ENCODE data around the gene CDC27. TPM values are rescaled to one million over a fixed set of nuclear protein-coding genes. Genes with fewer than 3 reads are reported as not detected.
"Not testable (repeated sequence)": the region's sequence is repeated elsewhere in the genome, so short reads cannot be mapped to it uniquely, and the experiment has no call there.

The CDC27 gene
- total RNA-seq, 1 experiment from 2014 or later, result 83.3 TPM

DNA sequence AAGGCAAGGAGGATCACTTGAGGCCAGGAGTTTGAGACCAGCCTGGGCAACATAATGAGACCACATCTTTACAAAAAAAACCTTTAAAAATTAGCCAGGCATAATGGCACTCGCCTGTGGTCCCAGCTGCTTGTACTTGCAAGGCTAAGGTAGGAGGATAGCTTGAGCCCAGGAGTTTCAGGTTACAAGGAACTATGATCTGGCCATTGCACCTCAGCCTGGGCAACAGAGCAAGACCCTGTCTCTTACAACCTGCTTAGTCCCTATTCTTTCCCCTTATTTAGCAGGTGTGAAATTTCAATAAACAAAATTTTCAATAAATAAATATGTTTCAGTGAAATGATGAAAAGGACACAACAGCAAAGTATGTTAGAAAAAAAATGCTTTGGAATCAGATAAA is 114.7 kb downstream of the CDC27 start:
- H3K27ac Mint-ChIP-seq; POLR2A ChIA-PET; DNase-seq (ENCODE audit: low spot score); H3K4me3 Mint-ChIP-seq; H3K36me3 Mint-ChIP-seq; ATAC-seq; H3K9me3 Mint-ChIP-seq; H3K4me1 Mint-ChIP-seq; CTCF ChIA-PET; H3K27me3 Mint-ChIP-seq (ENCODE audit: low read depth): not testable (repeated sequence)
- TF ChIP-seq ZNF121 (CRISPR knock-in tag; IDR thresholded peaks at IDR 0.05), result peak; percentile 78

DNA sequence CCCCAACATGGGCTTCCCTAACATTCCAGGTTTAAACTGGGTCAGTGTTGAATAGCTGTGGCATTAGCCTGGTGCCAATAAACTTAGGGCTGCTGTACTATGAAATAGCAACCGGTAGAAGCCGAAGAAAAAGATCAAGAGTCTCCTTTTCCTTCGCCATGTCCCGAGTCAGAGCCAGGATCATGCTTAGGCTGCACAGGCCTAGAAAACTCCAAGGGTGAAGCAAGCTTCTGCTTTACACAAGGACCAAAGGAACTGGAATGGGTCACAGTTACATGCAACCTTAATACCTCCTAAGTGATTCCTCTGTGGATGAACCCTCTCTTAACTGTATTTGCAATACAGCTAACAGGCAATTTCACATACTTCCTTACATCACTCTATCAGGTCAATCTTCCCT is 115.5 kb downstream of the CDC27 start:
- DNase-seq (ENCODE audit: low spot score); H3K27me3 Mint-ChIP-seq (ENCODE audit: low read depth); H3K4me3 Mint-ChIP-seq; POLR2A ChIA-PET; H3K4me1 Mint-ChIP-seq; H3K36me3 Mint-ChIP-seq; H3K27ac Mint-ChIP-seq; ATAC-seq; CTCF ChIA-PET; H3K9me3 Mint-ChIP-seq: not testable (repeated sequence)

DNA sequence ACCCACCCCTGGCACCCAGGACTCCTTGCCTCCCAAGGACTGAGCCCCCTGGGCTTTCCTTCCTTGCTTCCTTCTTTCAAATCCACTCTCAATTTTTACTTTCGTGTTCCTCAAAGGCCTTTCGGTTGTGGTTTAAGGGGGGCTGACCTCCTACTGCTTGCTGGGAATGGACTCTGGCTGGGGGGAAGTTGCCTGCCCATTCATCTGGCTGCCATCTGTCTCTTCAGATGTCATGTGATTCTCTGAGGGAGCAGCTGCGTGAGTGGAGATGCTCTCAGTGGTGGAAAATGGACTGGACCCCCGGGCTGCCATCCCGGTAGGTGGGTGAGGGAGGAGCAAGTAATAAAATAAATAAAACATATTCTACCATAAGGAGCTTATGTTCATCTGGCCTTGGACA is 116.2 kb downstream of the CDC27 start:
- ATAC-seq (no peak), DNase-seq (ENCODE audit: low spot score) (no peak)
- no peaks in the 10 kb centered on the region for H3K27me3 Mint-ChIP-seq (ENCODE audit: low read depth)
- no peak overlapping the region for H3K27ac Mint-ChIP-seq
- ChIA-PET POLR2A (no interaction called here), CTCF (no interaction called here)
- H3K4me1 Mint-ChIP-seq, result peaks cover 11% of the 10 kb centered on the region
- no peaks in the 10 kb centered on the region for H3K9me3 Mint-ChIP-seq
- H3K4me3 Mint-ChIP-seq, result no peak overlapping the region
- H3K36me3 Mint-ChIP-seq, result peaks cover 3% of the 10 kb centered on the region
- TF ChIP-seq, protein P1, sequence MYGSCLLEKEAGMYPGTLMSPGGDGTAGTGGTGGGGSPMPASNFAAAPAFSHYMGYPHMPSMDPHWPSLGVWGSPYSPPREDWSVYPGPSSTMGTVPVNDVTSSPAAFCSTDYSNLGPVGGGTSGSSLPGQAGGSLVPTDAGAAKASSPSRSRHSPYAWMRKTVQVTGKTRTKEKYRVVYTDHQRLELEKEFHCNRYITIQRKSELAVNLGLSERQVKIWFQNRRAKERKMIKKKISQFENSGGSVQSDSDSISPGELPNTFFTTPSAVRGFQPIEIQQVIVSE (CRISPR knock-in tag; IDR thresholded peaks at IDR 0.05; ENCODE audit: borderline replicate concordance), result no peak
- TF ChIP-seq ZNF263 (CRISPR knock-in tag; IDR thresholded peaks at IDR 0.05; ENCODE audit: low read depth) (no peak), NFE2L1 (CRISPR knock-in tag; IDR thresholded peaks at IDR 0.05) (no peak), ZNF671 (CRISPR knock-in tag; IDR thresholded peaks at IDR 0.05) (no peak), TP53 (CRISPR knock-in tag; IDR thresholded peaks at IDR 0.05) (no peak), ZNF219 (CRISPR knock-in tag; IDR thresholded peaks at IDR 0.05; ENCODE audit: borderline replicate concordance) (no peak), TCF7 (CRISPR knock-in tag; IDR thresholded peaks at IDR 0.05; ENCODE audit: low read depth) (no peak), HMGA2 (CRISPR knock-in tag; IDR thresholded peaks at IDR 0.05) (no peak), EMX1 (CRISPR knock-in tag; IDR thresholded peaks at IDR 0.05) (no peak), TEAD4 (CRISPR knock-in tag; IDR thresholded peaks at IDR 0.05) (no peak)
- TF ChIP-seq, protein P2, sequence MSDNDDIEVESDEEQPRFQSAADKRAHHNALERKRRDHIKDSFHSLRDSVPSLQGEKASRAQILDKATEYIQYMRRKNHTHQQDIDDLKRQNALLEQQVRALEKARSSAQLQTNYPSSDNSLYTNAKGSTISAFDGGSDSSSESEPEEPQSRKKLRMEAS (CRISPR knock-in tag; IDR thresholded peaks at IDR 0.05), result no peak
- TF ChIP-seq, protein P3, sequence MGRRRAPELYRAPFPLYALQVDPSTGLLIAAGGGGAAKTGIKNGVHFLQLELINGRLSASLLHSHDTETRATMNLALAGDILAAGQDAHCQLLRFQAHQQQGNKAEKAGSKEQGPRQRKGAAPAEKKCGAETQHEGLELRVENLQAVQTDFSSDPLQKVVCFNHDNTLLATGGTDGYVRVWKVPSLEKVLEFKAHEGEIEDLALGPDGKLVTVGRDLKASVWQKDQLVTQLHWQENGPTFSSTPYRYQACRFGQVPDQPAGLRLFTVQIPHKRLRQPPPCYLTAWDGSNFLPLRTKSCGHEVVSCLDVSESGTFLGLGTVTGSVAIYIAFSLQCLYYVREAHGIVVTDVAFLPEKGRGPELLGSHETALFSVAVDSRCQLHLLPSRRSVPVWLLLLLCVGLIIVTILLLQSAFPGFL (CRISPR knock-in tag; IDR thresholded peaks at IDR 0.05; ENCODE audit: borderline replicate concordance), result no peak
- TF ChIP-seq, protein P4, sequence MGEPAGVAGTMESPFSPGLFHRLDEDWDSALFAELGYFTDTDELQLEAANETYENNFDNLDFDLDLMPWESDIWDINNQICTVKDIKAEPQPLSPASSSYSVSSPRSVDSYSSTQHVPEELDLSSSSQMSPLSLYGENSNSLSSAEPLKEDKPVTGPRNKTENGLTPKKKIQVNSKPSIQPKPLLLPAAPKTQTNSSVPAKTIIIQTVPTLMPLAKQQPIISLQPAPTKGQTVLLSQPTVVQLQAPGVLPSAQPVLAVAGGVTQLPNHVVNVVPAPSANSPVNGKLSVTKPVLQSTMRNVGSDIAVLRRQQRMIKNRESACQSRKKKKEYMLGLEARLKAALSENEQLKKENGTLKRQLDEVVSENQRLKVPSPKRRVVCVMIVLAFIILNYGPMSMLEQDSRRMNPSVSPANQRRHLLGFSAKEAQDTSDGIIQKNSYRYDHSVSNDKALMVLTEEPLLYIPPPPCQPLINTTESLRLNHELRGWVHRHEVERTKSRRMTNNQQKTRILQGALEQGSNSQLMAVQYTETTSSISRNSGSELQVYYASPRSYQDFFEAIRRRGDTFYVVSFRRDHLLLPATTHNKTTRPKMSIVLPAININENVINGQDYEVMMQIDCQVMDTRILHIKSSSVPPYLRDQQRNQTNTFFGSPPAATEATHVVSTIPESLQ (CRISPR knock-in tag; IDR thresholded peaks at IDR 0.05), result no peak
- TF ChIP-seq, protein P5, sequence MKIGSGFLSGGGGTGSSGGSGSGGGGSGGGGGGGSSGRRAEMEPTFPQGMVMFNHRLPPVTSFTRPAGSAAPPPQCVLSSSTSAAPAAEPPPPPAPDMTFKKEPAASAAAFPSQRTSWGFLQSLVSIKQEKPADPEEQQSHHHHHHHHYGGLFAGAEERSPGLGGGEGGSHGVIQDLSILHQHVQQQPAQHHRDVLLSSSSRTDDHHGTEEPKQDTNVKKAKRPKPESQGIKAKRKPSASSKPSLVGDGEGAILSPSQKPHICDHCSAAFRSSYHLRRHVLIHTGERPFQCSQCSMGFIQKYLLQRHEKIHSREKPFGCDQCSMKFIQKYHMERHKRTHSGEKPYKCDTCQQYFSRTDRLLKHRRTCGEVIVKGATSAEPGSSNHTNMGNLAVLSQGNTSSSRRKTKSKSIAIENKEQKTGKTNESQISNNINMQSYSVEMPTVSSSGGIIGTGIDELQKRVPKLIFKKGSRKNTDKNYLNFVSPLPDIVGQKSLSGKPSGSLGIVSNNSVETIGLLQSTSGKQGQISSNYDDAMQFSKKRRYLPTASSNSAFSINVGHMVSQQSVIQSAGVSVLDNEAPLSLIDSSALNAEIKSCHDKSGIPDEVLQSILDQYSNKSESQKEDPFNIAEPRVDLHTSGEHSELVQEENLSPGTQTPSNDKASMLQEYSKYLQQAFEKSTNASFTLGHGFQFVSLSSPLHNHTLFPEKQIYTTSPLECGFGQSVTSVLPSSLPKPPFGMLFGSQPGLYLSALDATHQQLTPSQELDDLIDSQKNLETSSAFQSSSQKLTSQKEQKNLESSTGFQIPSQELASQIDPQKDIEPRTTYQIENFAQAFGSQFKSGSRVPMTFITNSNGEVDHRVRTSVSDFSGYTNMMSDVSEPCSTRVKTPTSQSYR (CRISPR knock-in tag; IDR thresholded peaks at IDR 0.05), result no peak
- TF ChIP-seq, protein P6, sequence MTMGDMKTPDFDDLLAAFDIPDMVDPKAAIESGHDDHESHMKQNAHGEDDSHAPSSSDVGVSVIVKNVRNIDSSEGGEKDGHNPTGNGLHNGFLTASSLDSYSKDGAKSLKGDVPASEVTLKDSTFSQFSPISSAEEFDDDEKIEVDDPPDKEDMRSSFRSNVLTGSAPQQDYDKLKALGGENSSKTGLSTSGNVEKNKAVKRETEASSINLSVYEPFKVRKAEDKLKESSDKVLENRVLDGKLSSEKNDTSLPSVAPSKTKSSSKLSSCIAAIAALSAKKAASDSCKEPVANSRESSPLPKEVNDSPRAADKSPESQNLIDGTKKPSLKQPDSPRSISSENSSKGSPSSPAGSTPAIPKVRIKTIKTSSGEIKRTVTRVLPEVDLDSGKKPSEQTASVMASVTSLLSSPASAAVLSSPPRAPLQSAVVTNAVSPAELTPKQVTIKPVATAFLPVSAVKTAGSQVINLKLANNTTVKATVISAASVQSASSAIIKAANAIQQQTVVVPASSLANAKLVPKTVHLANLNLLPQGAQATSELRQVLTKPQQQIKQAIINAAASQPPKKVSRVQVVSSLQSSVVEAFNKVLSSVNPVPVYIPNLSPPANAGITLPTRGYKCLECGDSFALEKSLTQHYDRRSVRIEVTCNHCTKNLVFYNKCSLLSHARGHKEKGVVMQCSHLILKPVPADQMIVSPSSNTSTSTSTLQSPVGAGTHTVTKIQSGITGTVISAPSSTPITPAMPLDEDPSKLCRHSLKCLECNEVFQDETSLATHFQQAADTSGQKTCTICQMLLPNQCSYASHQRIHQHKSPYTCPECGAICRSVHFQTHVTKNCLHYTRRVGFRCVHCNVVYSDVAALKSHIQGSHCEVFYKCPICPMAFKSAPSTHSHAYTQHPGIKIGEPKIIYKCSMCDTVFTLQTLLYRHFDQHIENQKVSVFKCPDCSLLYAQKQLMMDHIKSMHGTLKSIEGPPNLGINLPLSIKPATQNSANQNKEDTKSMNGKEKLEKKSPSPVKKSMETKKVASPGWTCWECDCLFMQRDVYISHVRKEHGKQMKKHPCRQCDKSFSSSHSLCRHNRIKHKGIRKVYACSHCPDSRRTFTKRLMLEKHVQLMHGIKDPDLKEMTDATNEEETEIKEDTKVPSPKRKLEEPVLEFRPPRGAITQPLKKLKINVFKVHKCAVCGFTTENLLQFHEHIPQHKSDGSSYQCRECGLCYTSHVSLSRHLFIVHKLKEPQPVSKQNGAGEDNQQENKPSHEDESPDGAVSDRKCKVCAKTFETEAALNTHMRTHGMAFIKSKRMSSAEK (CRISPR knock-in tag; IDR thresholded peaks at IDR 0.05; ENCODE audit: borderline replicate concordance), result no peak
- TF ChIP-seq, protein P7, sequence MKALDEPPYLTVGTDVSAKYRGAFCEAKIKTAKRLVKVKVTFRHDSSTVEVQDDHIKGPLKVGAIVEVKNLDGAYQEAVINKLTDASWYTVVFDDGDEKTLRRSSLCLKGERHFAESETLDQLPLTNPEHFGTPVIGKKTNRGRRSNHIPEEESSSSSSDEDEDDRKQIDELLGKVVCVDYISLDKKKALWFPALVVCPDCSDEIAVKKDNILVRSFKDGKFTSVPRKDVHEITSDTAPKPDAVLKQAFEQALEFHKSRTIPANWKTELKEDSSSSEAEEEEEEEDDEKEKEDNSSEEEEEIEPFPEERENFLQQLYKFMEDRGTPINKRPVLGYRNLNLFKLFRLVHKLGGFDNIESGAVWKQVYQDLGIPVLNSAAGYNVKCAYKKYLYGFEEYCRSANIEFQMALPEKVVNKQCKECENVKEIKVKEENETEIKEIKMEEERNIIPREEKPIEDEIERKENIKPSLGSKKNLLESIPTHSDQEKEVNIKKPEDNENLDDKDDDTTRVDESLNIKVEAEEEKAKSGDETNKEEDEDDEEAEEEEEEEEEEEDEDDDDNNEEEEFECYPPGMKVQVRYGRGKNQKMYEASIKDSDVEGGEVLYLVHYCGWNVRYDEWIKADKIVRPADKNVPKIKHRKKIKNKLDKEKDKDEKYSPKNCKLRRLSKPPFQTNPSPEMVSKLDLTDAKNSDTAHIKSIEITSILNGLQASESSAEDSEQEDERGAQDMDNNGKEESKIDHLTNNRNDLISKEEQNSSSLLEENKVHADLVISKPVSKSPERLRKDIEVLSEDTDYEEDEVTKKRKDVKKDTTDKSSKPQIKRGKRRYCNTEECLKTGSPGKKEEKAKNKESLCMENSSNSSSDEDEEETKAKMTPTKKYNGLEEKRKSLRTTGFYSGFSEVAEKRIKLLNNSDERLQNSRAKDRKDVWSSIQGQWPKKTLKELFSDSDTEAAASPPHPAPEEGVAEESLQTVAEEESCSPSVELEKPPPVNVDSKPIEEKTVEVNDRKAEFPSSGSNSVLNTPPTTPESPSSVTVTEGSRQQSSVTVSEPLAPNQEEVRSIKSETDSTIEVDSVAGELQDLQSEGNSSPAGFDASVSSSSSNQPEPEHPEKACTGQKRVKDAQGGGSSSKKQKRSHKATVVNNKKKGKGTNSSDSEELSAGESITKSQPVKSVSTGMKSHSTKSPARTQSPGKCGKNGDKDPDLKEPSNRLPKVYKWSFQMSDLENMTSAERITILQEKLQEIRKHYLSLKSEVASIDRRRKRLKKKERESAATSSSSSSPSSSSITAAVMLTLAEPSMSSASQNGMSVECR (CRISPR knock-in tag; IDR thresholded peaks at IDR 0.05; ENCODE audit: borderline replicate concordance), result no peak

All from WTC11 (cell line).